Right lobe of liver (tissue), 4 donors: ENCODE results near the gene ZNF521.

Experiments used
- POLR2A ChIP-seq: fragments of 450-650 bp; IDR thresholded peaks from one replicate; pipeline ENCODE4 v1.6.1; 2017; ENCODE audit warnings: antibody characterized with exemption, mild to moderate bottlenecking
- TF ChIP-seq, protein P1 (sequence below), 4 donors: fragments of 200-600 bp in 3 of 4; fragments of 450-650 bp in 1 of 4; IDR thresholded peaks; one replicate each; pipeline versions ENCODE4 v1.5.1 to v1.8.0; 2016 to 2022; ENCODE audit warnings: antibody characterized with exemption in 4 of 4, mild to moderate bottlenecking in 2 of 4
- donor health status: DM: no; HTN: no; CAD: no.
- donor health status: DM: no; HTN: no; CAD: no.
- donor health status: DM: no; HTN: yes; CAD: no.

DNA sequence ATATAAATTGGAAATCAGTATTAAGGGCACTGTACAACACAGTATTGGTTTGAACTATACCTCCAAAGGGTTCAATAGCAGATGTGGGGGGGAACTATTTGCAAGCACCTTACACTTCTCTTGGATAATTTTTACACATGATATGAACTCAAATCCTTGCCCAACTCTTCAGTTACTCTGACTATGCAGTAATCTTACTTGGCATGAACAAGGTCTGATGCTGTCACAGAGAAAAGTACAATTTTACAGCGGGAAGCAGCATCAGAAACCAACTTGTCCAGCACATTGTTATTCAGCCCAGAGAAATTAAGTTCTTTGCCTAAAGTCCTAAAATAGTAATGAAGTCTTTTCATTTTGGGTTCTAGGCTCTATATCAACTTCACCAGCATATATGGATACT lies 98.2 kb downstream of the ZNF521 start:
- TF ChIP-seq POLR2A: no peak
- TF ChIP-seq, protein P1, sequence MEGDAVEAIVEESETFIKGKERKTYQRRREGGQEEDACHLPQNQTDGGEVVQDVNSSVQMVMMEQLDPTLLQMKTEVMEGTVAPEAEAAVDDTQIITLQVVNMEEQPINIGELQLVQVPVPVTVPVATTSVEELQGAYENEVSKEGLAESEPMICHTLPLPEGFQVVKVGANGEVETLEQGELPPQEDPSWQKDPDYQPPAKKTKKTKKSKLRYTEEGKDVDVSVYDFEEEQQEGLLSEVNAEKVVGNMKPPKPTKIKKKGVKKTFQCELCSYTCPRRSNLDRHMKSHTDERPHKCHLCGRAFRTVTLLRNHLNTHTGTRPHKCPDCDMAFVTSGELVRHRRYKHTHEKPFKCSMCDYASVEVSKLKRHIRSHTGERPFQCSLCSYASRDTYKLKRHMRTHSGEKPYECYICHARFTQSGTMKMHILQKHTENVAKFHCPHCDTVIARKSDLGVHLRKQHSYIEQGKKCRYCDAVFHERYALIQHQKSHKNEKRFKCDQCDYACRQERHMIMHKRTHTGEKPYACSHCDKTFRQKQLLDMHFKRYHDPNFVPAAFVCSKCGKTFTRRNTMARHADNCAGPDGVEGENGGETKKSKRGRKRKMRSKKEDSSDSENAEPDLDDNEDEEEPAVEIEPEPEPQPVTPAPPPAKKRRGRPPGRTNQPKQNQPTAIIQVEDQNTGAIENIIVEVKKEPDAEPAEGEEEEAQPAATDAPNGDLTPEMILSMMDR (IDR thresholded peaks at IDR 0.05): no peak
